GM12874 (cell line): ENCODE measurements around the gene MLLT3.
A peak's percentile ranks its signal among the peaks of the same experiment; 100 is the strongest.

Experiments
- TF ChIP-seq, protein P1 (sequence below): IDR thresholded peaks from 2 replicates; pipeline ENCODE4 v1.5.1; 2011; ENCODE audit warnings: low read depth, mild to moderate bottlenecking, control low read depth, low read length, moderate library complexity; ENCODE audit not compliant: insufficient read depth

Gene MLLT3

DNA sequence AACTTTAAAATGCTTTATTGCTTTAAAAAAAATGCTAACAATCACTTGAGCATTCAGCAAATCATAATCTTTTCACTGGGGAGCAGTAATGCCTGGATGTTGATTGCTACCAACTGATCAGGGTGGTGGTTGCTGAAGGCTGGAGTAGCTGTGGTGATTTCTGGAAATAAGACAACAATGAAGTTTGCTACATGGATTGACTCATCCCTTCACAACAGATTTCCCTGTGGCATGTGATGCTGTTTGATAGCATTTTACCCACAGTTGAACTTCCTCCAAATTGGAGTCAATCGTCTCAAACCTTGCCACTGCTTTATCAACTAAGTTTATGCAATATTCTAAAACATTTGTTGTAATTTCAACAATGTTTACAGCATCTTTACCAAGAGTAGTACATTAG lies 83.3 kb downstream of the MLLT3 start:
- TF ChIP-seq, protein P1, sequence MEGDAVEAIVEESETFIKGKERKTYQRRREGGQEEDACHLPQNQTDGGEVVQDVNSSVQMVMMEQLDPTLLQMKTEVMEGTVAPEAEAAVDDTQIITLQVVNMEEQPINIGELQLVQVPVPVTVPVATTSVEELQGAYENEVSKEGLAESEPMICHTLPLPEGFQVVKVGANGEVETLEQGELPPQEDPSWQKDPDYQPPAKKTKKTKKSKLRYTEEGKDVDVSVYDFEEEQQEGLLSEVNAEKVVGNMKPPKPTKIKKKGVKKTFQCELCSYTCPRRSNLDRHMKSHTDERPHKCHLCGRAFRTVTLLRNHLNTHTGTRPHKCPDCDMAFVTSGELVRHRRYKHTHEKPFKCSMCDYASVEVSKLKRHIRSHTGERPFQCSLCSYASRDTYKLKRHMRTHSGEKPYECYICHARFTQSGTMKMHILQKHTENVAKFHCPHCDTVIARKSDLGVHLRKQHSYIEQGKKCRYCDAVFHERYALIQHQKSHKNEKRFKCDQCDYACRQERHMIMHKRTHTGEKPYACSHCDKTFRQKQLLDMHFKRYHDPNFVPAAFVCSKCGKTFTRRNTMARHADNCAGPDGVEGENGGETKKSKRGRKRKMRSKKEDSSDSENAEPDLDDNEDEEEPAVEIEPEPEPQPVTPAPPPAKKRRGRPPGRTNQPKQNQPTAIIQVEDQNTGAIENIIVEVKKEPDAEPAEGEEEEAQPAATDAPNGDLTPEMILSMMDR = no peak

GRCh38 chr9:20538092-20538491 lies 84.2 kb downstream of the MLLT3 start:
- TF ChIP-seq, protein P1 = no peak

DNA sequence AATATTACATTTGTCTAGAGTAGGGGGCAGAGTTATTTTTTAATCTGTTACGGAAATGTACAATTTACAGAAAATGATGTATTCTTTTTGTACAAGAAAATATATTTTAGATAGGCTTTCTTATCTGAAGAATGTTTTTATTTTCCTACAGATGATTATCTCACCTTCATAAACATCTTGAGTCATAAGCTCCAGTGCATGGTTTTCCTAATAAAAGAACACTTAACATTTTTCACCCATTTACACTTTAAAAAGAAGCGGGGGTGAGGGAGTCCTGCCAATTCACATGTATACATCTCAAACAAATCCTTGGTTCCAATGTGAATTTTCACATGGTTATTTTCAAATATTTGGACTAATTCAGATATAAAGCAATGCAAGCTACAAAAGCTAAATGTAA lies 85.0 kb downstream of the MLLT3 start:
- TF ChIP-seq, protein P1 = no peak

- TF ChIP-seq, protein P1 = no peak
Observed at GRCh38 chr9:20532584-20532983, 89.7 kb downstream of the MLLT3 start.

DNA sequence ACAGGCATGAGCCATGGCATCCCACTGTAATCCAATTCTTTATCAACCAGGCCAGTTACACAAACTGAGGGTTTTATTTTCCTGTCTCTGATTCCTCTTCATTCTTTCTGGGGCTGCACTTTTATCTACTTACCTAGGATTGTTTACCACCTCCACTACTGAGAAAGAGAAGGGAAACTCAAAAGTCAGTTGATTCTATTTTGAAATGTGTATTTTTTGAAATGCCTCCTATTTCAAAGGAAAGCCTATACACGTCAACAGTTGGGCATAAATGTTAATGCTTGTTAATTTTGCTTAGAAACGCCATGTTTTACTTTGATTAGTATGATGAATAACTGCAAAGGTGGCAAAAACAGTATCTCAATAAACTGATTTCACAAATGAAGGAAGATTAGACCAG lies 92.5 kb downstream of the MLLT3 start:
- TF ChIP-seq, protein P1 = no peak

- TF ChIP-seq, protein P1 = no peak
Observed at GRCh38 chr9:20528253-20528652, 94.0 kb downstream of the MLLT3 start.

GRCh38 chr9:20526500-20527319 lies 95.6 kb downstream of the MLLT3 start:
- TF ChIP-seq, protein P1 = no peak

- TF ChIP-seq, protein P1 = peak; percentile 47; the same call in 1 of the 2 replicates
Observed at GRCh38 chr9:20524776-20525175, 97.5 kb downstream of the MLLT3 start.
